Mesendoderm (in vitro differentiated cells): ENCODE measurements around the gene CDH12.

Experiments
- DNase-seq: peaks from one replicate; pipeline ENCODE4 v3.0.0; 2013
- H2AK5ac ChIP-seq: 2 replicates; pipeline ENCODE4 v1.6.1; 2013; ENCODE audit warnings: low read length, inconsistent platforms
- H2BK120ac ChIP-seq: 2 replicates; pipeline ENCODE4 v1.6.1; 2013; ENCODE audit warnings: low read depth, mild to moderate bottlenecking, low read length, moderate library complexity, mixed read lengths
- H2BK15ac ChIP-seq: replicated peaks from 2 replicates; pipeline ENCODE4 v1.6.1; 2013; ENCODE audit warnings: low read depth, mild to moderate bottlenecking, moderate library complexity
- H2BK5ac ChIP-seq: 2 replicates; pipeline ENCODE4 v1.6.1; 2013; ENCODE audit warnings: low read length, inconsistent platforms
- H3K18ac ChIP-seq: 2 replicates; pipeline ENCODE4 v1.6.1; 2013; ENCODE audit warnings: mild to moderate bottlenecking, low read length, mixed read lengths
- H3K23ac ChIP-seq: one replicate; pipeline ENCODE4 v1.6.1; 2013; ENCODE audit warnings: low read length
- H3K27ac ChIP-seq: 2 replicates; pipeline ENCODE4 v1.5.1; 2013; ENCODE audit warnings: low read depth, mild to moderate bottlenecking, inconsistent platforms, low read length, moderate library complexity
- H3K27me3 ChIP-seq: 2 replicates; pipeline ENCODE4 v1.6.1; 2013; ENCODE audit warnings: low read length, control low read depth, mild to moderate bottlenecking, inconsistent platforms; ENCODE audit not compliant: insufficient read depth, poor library complexity
- H3K36me3 ChIP-seq: 2 replicates; pipeline ENCODE4 v1.6.1; 2013; ENCODE audit warnings: low read length, inconsistent platforms; ENCODE audit not compliant: control insufficient read depth, insufficient read depth
- H3K4ac ChIP-seq: one replicate; pipeline ENCODE4 v1.6.1; 2013; ENCODE audit warnings: low read depth, mild to moderate bottlenecking, low read length, moderate library complexity
- H3K4me1 ChIP-seq: 2 replicates; pipeline ENCODE4 v1.6.1; 2013; ENCODE audit warnings: low read depth, low read length, inconsistent platforms; ENCODE audit not compliant: control insufficient read depth
- H3K4me2 ChIP-seq: 2 replicates; pipeline ENCODE4 v1.6.1; 2013; ENCODE audit warnings: low read length
- H3K4me3 ChIP-seq: 2 replicates; pipeline ENCODE4 v1.5.1; 2013; ENCODE audit warnings: mild to moderate bottlenecking, low read length
- H3K56ac ChIP-seq: one replicate; pipeline ENCODE4 v1.6.1; 2013; ENCODE audit warnings: low read length
- H3K79me1 ChIP-seq: 2 replicates; pipeline ENCODE4 v1.6.1; 2013; ENCODE audit warnings: low read length, inconsistent platforms
- H3K79me2 ChIP-seq: 2 replicates; pipeline ENCODE4 v1.6.1; 2013; ENCODE audit warnings: mild to moderate bottlenecking, low read length; ENCODE audit not compliant: control insufficient read depth, insufficient read depth
- H3K9ac ChIP-seq: 2 replicates; pipeline ENCODE4 v1.6.1; 2013; ENCODE audit warnings: low read length, inconsistent platforms
- H4K5ac ChIP-seq: one replicate; pipeline ENCODE4 v1.6.1; 2013; ENCODE audit warnings: low read length
- H4K8ac ChIP-seq: one replicate; pipeline ENCODE4 v1.6.1; 2013; ENCODE audit warnings: low read depth, mild to moderate bottlenecking, control low read depth, low read length, moderate library complexity
- WGBS: extraction: QIAGEN DNeasy Blood & Tissue Kit; methylation state at CpG from one replicate; pipeline ENCODE4 v1.1.7; 2013; ENCODE audit warnings: low lambda C conversion rate, missing lambda C conversion rate; ENCODE audit not compliant: insufficient coverage; ENCODE audit errors: extremely low coverage; 5-methylcytosine and 5-hydroxymethylcytosine counted together

Gene CDH12

DNA sequence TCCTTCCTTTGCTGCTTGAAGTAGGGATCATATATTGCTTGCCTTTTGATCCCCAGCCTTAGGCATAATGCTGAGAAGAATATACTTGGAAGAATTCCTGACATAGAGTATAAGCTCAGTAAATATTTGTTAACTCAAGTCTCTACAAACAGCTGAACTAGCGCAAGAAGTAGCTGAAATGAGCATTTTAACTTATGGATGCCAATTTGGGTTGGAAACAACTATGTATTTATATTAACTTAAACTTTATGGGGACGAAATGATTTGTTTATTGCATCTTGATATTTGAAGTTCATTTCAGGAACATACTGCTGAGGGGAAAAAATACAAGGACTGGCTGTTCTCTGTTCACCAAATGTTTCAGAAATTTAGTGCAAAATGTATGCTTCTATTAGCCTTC, 258.7 kb downstream of the CDH12 start:
- Histone ChIP-seq H3K27me3 (no peaks in the 10 kb centered on the region), H3K79me1 (no peaks in the 10 kb centered on the region), H2BK5ac (no peak overlapping the region), H3K4me2 (no peak overlapping the region), H2BK120ac (no peak overlapping the region), H3K23ac (no peak overlapping the region), H3K79me2 (no peaks in the 10 kb centered on the region), H3K56ac (no peak overlapping the region), H4K8ac (no peak overlapping the region), H3K36me3 (no peaks in the 10 kb centered on the region), H4K5ac (no peak overlapping the region), H3K9ac (no peak overlapping the region), H2BK15ac (no peak overlapping the region), H3K4me1 (no peaks in the 10 kb centered on the region), H3K18ac (no peak overlapping the region), H3K4ac (no peak overlapping the region), H2AK5ac (no peak overlapping the region), H3K27ac (no peak overlapping the region), H3K4me3 (no peak overlapping the region)
- WGBS, result no CpG with 5 or more reads among the region's 2 CpGs
- DNase-seq, result no peak

DNA sequence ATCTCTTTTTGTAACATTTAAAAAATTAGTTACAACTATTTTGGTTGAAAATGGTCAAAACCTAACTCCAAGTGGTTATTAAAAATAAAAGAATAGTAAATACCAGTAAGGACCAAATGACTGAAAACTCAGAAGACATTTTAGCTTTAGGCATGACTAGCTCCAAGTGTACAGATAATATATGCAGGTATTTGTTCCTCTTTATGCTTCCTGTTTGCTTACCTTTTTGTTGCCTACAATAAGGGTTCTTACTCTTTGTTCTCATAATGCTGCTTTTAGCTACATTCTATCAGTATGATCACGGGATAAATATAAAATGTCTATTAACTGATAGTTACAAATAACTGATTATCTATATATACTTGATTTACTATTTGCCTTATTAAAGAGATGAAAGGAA, 259.6 kb downstream of the CDH12 start:
- H3K18ac ChIP-seq, result no peak overlapping the region

DNA sequence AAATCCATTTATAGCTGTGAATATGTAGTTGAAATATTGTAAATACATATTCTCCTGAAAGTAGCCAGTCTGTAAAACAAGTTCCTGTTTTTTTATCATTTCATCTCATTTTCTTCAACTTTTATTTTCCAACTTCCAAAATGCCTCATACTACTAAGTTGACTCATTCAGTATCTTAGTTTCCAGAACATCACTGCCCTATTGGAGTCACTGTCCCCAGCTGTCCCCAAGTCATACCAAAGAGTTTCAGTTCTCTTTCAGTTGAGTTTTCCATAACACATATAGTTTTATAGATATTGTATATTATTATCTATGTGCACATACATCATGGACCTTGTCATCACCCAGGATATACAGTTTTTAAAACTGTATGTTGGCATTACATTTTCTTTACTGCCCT, 261.7 kb downstream of the CDH12 start:
- no peaks in the 10 kb centered on the region for H3K36me3 ChIP-seq
- no peak overlapping the region for H3K9ac ChIP-seq
- H4K5ac ChIP-seq, result no peak overlapping the region
- H3K18ac ChIP-seq, result no peak overlapping the region
- no peak overlapping the region for H2BK15ac ChIP-seq
- no peak overlapping the region for H3K23ac ChIP-seq
- no peaks in the 10 kb centered on the region for H3K4me1 ChIP-seq
- no peaks in the 10 kb centered on the region for H3K79me1 ChIP-seq
- H3K27ac ChIP-seq, result no peak overlapping the region
- H3K4ac ChIP-seq, result no peak overlapping the region
- H2BK120ac ChIP-seq, result no peak overlapping the region
- H3K4me3 ChIP-seq, result no peak overlapping the region
- no peak overlapping the region for H3K4me2 ChIP-seq
- H3K79me2 ChIP-seq, result no peaks in the 10 kb centered on the region
- H2BK5ac ChIP-seq, result no peak overlapping the region
- no peaks in the 10 kb centered on the region for H3K27me3 ChIP-seq
- H2AK5ac ChIP-seq, result no peak overlapping the region
- no peak overlapping the region for H4K8ac ChIP-seq
- H3K56ac ChIP-seq, result no peak overlapping the region
- no peak for DNase-seq

More for the DNA sequence above, 259.6 kb downstream of the CDH12 start:
- Histone ChIP-seq H3K79me1 (no peaks in the 10 kb centered on the region), H3K4me2 (no peak overlapping the region), H3K4ac (no peak overlapping the region), H2BK120ac (no peak overlapping the region), H4K5ac (no peak overlapping the region), H2BK5ac (no peak overlapping the region), H2BK15ac (no peak overlapping the region), H3K4me1 (no peaks in the 10 kb centered on the region), H3K27me3 (no peaks in the 10 kb centered on the region), H3K27ac (no peak overlapping the region), H4K8ac (no peak overlapping the region), H3K23ac (no peak overlapping the region), H3K56ac (no peak overlapping the region), H3K79me2 (no peaks in the 10 kb centered on the region), H3K4me3 (no peak overlapping the region), H3K9ac (no peak overlapping the region), H2AK5ac (no peak overlapping the region), H3K36me3 (no peaks in the 10 kb centered on the region)
- no CpG with 5 or more reads among the region's 1 CpG for WGBS
- DNase-seq, result no peak

DNA sequence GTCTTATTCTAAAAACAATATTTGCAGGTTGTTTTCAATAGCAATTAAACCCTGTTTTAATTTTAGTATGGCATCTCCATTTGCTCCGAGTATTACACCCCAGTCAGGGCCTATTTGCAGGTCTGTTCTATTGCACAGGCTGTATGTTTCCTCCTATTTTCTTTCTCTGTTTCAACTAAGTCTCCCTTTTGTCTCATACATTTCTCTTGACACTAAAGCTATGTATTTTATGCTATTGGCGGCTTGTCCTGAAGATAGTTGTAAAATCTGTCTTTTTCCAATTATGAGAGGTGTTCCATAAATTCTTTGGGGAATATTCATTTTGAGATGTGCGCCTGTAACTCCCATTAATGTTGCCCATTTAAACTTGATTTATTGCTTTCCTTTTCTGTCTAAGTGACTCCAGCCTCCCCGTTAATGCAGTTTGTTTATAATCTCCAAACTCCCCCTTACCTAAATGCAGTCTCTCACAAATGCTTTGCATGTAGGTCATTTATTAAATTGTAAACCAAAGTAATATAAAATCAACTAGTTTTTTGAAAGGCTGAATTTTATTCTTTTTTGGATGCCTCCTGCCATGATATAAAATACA, 262.4 kb downstream of the CDH12 start:
- Histone ChIP-seq H3K23ac (no peak overlapping the region), H3K79me1 (no peaks in the 10 kb centered on the region), H4K5ac (no peak overlapping the region), H3K79me2 (no peaks in the 10 kb centered on the region), H3K4me1 (no peaks in the 10 kb centered on the region), H2BK5ac (no peak overlapping the region), H3K4me2 (no peak overlapping the region), H3K27ac (no peak overlapping the region), H3K4ac (no peak overlapping the region), H3K27me3 (no peaks in the 10 kb centered on the region), H3K56ac (no peak overlapping the region), H3K36me3 (no peaks in the 10 kb centered on the region), H3K18ac (no peak overlapping the region), H3K4me3 (no peak overlapping the region), H2AK5ac (no peak overlapping the region), H2BK15ac (no peak overlapping the region), H3K9ac (no peak overlapping the region), H2BK120ac (no peak overlapping the region), H4K8ac (no peak overlapping the region)
- WGBS, result no CpG with 5 or more reads among the region's 4 CpGs
- no peak for DNase-seq

DNA sequence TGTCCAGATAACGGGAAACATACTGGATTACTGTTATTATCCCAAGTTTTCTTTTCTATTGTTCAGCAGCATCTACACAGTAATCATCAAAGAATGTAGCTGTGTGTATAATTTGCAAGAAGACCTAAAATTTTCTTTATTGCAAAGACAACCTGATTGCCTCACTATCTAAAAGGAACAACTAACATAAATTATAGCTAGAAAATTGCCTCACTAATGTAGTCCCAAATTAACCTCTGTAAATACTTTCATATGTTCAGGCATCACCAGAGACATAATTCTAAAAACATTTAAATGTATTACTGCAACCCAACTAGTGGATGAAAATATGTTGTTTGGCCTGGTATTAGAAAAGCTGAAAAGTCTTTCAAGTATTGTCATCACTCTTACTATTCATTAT, 275.4 kb downstream of the CDH12 start:
- H3K4me2 ChIP-seq, result no peak overlapping the region
- H2AK5ac ChIP-seq, result no peak overlapping the region
- H3K36me3 ChIP-seq, result no peaks in the 10 kb centered on the region
- no CpG with 5 or more reads among the region's 1 CpG for WGBS
- H3K4me3 ChIP-seq, result no peak overlapping the region
- no peak overlapping the region for H3K56ac ChIP-seq
- no peaks in the 10 kb centered on the region for H3K79me1 ChIP-seq
- no peak overlapping the region for H2BK5ac ChIP-seq
- H2BK120ac ChIP-seq, result no peak overlapping the region
- no peak overlapping the region for H3K4ac ChIP-seq
- H3K79me2 ChIP-seq, result no peaks in the 10 kb centered on the region
- no peaks in the 10 kb centered on the region for H3K4me1 ChIP-seq
- no peak overlapping the region for H3K9ac ChIP-seq
- no peak for DNase-seq
- H3K18ac ChIP-seq, result no peak overlapping the region
- H3K27me3 ChIP-seq, result no peaks in the 10 kb centered on the region
- H4K8ac ChIP-seq, result no peak overlapping the region
- H3K23ac ChIP-seq, result no peak overlapping the region
- H3K27ac ChIP-seq, result no peak overlapping the region
- H4K5ac ChIP-seq, result no peak overlapping the region
- no peak overlapping the region for H2BK15ac ChIP-seq

DNA sequence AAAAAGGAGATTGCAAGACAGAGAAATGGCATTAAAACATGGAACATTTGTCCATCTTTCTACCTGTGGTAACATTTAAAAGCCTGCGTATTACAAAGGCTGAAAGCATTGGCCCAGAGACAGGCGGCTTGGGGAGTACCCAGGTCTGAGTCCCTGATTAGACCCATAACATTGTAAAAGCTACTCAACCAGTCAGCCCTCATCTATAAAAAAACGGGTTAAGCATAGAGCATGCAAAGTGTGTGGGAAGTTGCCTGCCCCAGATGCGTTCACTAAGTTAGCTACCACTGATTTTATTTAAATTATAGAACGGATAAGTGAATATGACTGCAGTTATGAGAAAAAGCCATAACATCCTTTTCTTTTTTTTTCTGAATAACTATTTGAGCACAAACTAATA, 276.1 kb downstream of the CDH12 start:
- H3K9ac ChIP-seq, result no peak overlapping the region
- H2BK15ac ChIP-seq, result no peak overlapping the region
- H3K79me2 ChIP-seq, result no peaks in the 10 kb centered on the region
- no peak overlapping the region for H2AK5ac ChIP-seq
- no peak overlapping the region for H3K56ac ChIP-seq
- DNase-seq, result no peak
- H3K23ac ChIP-seq, result no peak overlapping the region
- H3K27me3 ChIP-seq, result no peaks in the 10 kb centered on the region
- H3K18ac ChIP-seq, result no peak overlapping the region
- H4K5ac ChIP-seq, result no peak overlapping the region
- H3K36me3 ChIP-seq, result no peaks in the 10 kb centered on the region
- H4K8ac ChIP-seq, result no peak overlapping the region
- no peak overlapping the region for H3K27ac ChIP-seq
- no peak overlapping the region for H3K4me3 ChIP-seq
- H3K4ac ChIP-seq, result no peak overlapping the region
- H3K4me2 ChIP-seq, result no peak overlapping the region
- H2BK120ac ChIP-seq, result no peak overlapping the region
- no peaks in the 10 kb centered on the region for H3K79me1 ChIP-seq
- H2BK5ac ChIP-seq, result no peak overlapping the region
- no peaks in the 10 kb centered on the region for H3K4me1 ChIP-seq
- no CpG with 5 or more reads among the region's 5 CpGs for WGBS
